PC-9 (cell line): ENCODE measurements around the gene UBALD2.

Experiments used
- CTCF ChIP-seq: fragments of 200-600 bp; sonication (generic); conservative IDR thresholded peaks from 2 replicates; pipeline ENCODE4 v1.6.1; 2017; ENCODE audit warnings: mixed run types, antibody characterized with exemption, mild to moderate bottlenecking, moderate library complexity
- EZH2 ChIP-seq: fragments of 200-600 bp; sonication (generic); IDR thresholded peaks from 2 replicates; pipeline ENCODE4 v1.8.0; 2017; ENCODE audit warnings: antibody characterized with exemption, low read depth

- TF ChIP-seq EZH2 (no peak), CTCF (no peak)
Observed at GRCh38 chr17:76236603-76237002, 28.5 kb upstream of the UBALD2 start.
